GM04504 (cell line): Measurements from ENCODE around the gene HRH3.

Experiments
- DNase-seq: peaks from one replicate; pipeline ENCODE4 v3.0.0-alpha.2; 2012; ENCODE audit warnings: low read depth

Gene HRH3

DNA sequence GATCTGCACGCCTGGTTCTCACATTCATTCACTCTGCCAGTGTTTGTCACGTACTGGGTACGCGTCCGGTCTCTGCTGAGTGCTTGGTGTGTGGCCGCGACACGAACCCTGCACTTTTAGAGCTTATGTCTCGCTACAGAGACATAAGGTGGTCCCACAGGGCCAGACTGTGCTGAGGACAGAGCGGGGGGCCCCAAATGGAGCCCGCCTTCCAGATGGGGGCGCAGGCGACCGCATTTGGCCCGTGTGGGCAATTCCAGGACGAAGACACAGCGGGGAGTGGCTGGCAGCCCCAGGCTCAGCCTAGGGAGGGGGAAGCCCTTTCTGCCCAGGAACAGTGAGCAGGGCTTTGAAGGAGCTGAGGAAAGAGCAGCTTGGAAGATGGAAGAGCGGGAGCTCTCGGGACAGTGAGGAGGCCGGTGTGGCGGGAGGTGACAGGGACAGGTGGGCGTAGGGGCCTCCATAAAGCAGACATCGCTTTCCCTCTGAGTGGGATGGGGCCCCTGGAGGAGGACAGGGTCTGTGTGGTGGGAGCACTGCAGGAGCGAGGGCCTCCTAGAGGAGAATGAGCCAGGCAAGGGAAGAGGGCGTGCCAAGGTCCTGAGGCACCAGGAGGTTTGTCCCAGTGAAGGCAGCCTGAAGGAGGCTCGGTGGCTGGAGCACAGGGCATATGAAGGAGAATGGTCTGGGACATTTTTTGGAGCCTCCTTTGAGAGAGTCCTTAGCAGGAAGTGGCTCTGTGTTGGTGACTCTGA is 45.0 kb downstream of the HRH3 start:
- no peak for DNase-seq

DNA sequence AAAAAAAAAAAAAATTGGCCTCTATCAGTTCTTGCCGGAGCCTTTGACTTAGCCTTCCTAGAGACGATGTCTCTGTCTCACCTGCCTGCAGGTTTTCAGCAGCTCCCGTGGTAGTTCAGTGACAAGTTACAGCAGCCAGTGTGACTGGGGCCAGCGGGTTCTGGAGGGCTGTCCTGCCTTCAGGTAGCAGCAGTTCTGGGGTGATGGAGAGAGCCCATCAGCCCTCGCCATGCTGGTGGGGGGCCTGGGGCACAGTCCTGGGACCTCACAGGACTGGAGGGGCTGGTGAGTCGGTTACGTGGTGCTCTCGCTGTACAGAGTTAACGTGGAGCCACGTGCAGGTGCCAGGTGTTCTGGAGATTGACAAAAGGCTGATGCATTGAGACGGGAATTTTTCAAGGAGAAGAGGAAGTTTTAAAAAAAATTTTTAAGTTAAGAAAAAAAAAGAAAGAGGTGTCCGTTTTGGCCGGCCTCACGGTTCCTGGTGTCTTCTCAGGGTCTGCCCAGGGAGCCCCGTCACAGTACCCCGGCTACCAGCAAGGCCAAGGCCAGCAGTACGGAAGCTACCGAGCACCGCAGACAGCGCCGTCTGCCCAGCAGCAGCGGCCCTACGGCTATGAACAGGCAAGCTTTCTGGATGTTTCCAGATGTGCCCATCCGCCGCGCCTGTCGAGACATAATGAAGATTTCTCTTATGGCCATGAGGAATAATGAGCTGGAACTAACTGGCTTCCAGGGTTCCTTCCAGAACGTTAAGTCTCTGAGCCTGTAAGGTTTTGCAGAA is 45.9 kb downstream of the HRH3 start:
- DNase-seq, result no peak

DNA sequence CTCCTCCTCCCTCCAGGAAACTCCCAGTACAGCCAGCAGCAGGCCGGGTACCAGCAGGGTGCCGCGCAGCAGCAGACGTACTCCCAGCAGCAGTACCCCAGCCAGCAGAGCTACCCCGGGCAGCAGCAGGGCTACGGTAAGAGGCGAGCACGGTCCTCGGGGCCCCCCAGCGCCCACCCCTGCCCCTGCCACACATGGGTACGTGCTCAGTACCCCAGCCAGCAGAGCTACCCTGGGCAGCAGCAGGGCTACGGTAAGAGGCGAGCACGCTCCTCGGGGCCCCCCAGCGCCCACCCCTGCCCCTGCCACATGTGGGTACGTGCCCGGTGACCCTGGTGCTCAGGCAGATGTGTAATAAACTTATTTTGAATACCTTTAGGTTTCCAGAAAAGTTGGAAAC is 47.4 kb downstream of the HRH3 start:
- no peak for DNase-seq

DNA sequence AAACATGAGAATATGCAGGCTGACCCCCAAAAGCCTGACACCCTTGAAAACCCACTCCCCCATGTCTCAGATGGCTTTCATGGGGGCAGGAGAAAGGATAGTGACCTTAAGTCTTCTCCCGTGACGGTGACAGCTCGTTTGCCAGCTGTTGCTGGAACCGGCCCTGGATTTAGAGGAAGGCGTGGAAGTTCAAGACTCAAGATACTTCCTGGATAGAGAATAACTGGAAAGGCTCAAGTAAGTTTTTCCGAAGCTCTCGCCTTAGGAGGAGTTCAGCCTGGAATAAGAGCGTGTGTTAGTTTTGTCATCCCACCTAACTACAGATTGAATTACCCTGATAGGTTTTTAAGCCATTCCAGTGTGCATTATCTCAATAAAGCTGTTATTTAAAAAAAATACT is 48.8 kb downstream of the HRH3 start:
- no peak for DNase-seq

DNA sequence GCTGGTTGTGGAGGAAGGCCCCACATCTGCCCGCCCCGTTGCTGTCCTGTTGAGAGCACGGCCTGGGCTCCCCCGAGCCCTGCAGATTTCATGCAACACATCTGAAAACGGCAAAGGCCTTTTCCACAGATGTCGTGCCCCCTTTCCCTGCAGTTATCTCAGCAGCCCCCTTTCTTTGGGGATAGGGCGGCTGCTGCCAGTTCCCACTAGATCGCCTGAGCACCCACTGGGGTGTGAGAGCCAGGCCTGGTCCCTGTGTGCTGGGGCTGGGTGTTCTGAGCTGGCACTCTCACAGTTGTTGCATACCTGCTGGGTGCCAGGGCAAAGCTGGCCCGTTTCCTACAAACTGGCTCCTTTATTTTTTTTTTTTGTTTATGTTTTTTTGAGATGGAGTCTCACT is 49.5 kb downstream of the HRH3 start:
- no peak for DNase-seq

DNA sequence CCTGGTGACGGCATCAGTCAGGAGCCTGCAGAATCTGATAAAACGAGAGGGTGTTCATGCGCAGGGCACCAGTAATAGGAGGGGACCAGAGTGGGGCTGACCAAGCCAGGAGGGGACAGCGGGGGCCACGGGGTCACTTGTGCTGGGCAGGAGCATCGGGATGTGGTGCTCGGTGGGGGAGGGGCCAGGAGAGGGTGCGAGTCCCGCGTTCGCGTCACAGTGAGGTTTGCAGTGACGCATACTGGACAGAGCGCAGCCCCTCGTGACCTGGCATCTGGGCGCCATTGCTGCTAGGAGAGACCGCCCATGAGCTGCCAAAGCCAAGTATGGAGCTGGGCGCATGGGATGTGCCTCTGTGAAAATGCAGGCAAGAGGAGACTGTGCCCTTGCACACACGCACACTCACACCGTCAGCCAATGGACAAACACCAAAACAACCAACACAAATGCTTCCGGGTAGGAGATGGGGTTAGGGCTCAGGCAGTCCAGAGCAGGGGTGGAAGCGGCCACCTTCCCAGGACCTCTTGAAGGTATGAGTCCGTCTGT is 51.1 kb downstream of the HRH3 start:
- DNase-seq, result no peak

DNA sequence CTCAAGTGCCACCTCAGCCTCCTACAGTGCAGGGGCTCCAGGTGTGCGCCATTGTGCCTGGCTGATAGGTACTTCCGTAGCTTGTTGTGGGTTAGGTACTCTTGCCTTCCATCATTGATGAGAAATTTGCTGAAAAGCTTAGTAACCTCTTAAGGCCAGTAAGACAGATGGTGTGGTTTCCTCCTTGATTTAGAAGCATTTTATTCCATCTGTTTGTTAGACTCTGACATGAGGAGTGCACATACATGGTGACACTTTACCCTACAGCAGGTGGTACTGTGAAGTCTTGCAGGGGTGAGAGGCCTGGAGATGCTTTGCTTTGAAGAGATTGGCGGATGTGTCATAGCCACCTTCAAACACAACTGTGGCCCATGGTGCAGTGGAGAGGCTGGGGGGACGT is 52.0 kb downstream of the HRH3 start:
- DNase-seq, result no peak

DNA sequence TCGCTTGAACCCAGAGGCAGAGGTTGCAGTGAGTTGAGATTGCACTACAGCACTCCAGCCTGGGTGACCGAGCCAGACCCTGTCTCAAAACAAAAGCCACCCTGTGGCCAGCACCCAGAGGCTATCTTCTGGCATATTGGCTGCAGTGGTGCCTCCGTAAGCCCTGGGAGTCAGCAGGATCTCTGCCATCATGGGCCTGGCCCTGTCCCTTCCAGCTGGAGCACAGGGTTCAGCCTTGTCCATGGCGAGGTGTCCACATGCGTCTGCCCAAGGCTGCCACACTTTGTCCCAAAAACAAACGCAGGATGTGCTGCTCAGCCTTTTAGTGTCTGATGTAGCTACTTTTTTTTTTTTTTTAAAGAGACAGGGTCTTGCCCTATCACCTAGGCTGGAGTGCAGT is 52.6 kb downstream of the HRH3 start:
- no peak for DNase-seq

DNA sequence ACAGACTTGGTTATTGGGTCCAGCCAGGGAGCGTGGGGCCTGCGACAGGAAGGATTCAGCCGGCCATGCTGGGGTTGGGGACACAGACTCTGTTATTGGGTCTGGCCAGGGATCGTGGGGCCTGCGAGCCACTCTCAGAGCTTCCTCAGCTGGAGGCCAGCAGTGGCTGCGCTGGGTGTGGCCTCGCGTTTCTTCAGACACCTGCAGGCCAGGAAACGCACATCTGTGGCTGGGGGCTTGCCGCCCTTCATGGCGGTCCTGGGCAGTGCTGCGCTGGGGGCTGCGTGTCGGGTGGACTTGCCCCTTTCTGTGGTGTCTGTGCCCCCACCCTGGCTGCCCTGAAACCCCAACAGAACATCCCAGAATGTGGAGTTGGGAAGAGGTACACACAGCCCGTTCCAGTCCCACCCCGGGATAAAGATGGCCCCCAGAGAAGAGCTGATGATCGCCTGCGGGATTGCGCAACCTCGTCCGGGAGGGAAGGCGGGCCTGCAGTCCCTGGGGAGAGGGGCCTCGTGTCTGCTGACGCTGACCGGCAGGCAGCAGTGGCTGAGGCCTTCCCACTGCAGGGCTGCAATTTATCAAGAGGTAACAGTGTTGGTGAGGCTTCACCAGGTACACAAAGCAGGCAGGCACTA is 54.2 kb downstream of the HRH3 start:
- no peak for DNase-seq
